ENCODE measurements around the gene EML6.
"Not testable (repeated sequence)": the region's sequence is repeated elsewhere in the genome, so short reads cannot be mapped to it uniquely, and the experiment has no call there.

The EML6 gene

GRCh38 chr2:54803783-54804751 lies 80.6 kb downstream of the EML6 start:
- no peak for DNase-seq (ENCODE audit: low read depth)

GRCh38 chr2:54805255-54805654 lies 81.8 kb downstream of the EML6 start:
- no peak for DNase-seq (ENCODE audit: low read depth)

- no peak for DNase-seq (ENCODE audit: low read depth)
Observed at GRCh38 chr2:54806975-54807374, 83.5 kb downstream of the EML6 start.

- no peak for DNase-seq (ENCODE audit: low read depth)
Observed at GRCh38 chr2:54808661-54809060, 85.2 kb downstream of the EML6 start.

- DNase-seq (ENCODE audit: low read depth), result no peak
Observed at GRCh38 chr2:54809819-54810218, 86.4 kb downstream of the EML6 start.

- no peak for DNase-seq (ENCODE audit: low read depth)
Observed at GRCh38 chr2:54810246-54810645, 86.8 kb downstream of the EML6 start.

- no peak for DNase-seq (ENCODE audit: low read depth)
Observed at GRCh38 chr2:54813584-54813983, 90.1 kb downstream of the EML6 start.

- no peak for DNase-seq (ENCODE audit: low read depth)
Observed at GRCh38 chr2:54814389-54815147, 91.1 kb downstream of the EML6 start.

- no peak for DNase-seq (ENCODE audit: low read depth)
Observed at GRCh38 chr2:54815148-54815539, 91.7 kb downstream of the EML6 start.

- no peak for DNase-seq (ENCODE audit: low read depth)
Observed at GRCh38 chr2:54818226-54818625, 94.8 kb downstream of the EML6 start.

- no peak for DNase-seq (ENCODE audit: low read depth)
Observed at GRCh38 chr2:54820558-54820957, 97.1 kb downstream of the EML6 start.

GRCh38 chr2:54824567-54824966 lies 101.1 kb downstream of the EML6 start:
- DNase-seq (ENCODE audit: low read depth), result no peak

GRCh38 chr2:54830546-54830945 lies 107.1 kb downstream of the EML6 start:
- no peak for DNase-seq (ENCODE audit: low read depth)

GRCh38 chr2:54831480-54831879 lies 108.0 kb downstream of the EML6 start:
- DNase-seq (ENCODE audit: low read depth), result no peak

GRCh38 chr2:54834721-54835120 lies 111.3 kb downstream of the EML6 start:
- no peak for DNase-seq (ENCODE audit: low read depth)

- no peak for DNase-seq (ENCODE audit: low read depth)
Observed at GRCh38 chr2:54836477-54836876, 113.0 kb downstream of the EML6 start.

- peak; percentile 45 for DNase-seq (ENCODE audit: low read depth)
Observed at GRCh38 chr2:54838585-54839035, 115.1 kb downstream of the EML6 start.

GRCh38 chr2:54839461-54840255 lies 116.2 kb downstream of the EML6 start:
- no peak for DNase-seq (ENCODE audit: low read depth)

GRCh38 chr2:54840559-54841468 lies 117.4 kb downstream of the EML6 start:
- DNase-seq (ENCODE audit: low read depth), result no peak

GRCh38 chr2:54841500-54841899 lies 118.0 kb downstream of the EML6 start:
- not testable (repeated sequence) for DNase-seq (ENCODE audit: low read depth)

- no peak for DNase-seq (ENCODE audit: low read depth)
Observed at GRCh38 chr2:54845094-54845493, 121.6 kb downstream of the EML6 start.
